ENCODE results near the gene MTREX. TPM values are rescaled to one million over a fixed set of nuclear protein-coding genes. Genes with fewer than 3 reads are reported as not detected.

The MTREX gene
- polyA plus RNA-seq, 2 of the 4 experiments (the other 2 are of a cell fraction), result 74.8 to 99.8 TPM

- Histone ChIP-seq H3K4me2 (no peak overlapping the region), H3K4me3 (no peak overlapping the region), H3K4me1 (peaks cover 12% of the 10 kb centered on the region; the same call in 2 of the 3 replicates), H3K9me3 (no peaks in the 10 kb centered on the region), H3K27ac (no peak overlapping the region)
- ATAC-seq, result no peak
- no peak for DNase-seq (ENCODE audit: low read depth in 1 of 2, low spot score in 1 of 2)
- FAIRE-seq, result no peak
- ChIA-PET POLR2A (no interaction called here), CTCF (interaction anchor here (0.6 kb wide), 1 partner anchor 377 kb away, joined by 6 read pairs; no protein-coding TSS in a partner anchor)
- 77% methylated on average over 1 of the region's 1 CpG for WGBS (ENCODE audit: missing lambda C conversion rate)
- no peak for TF ChIP-seq ESRRA (IDR thresholded peaks at IDR 0.05; ENCODE audit: borderline replicate concordance, low read length)
- no peak for TF ChIP-seq RAD21 (conservative IDR thresholded peaks at IDR 0.05 in 1 of 2, IDR thresholded peaks at IDR 0.05 in 1 of 2)
- no peak for TF ChIP-seq ZFP36 (IDR thresholded peaks at IDR 0.05; ENCODE audit: borderline replicate concordance, partially characterized antibody)
- TF ChIP-seq CHD2 (IDR thresholded peaks at IDR 0.05; ENCODE audit: low read length, partially characterized antibody), result no peak
- no peak for TF ChIP-seq JUNB (IDR thresholded peaks at IDR 0.05)
- TF ChIP-seq GATA3 (IDR thresholded peaks at IDR 0.05; ENCODE audit: borderline replicate concordance), result no peak
- no peak for TF ChIP-seq TFCP2L1 (CRISPR knock-in tag; IDR thresholded peaks at IDR 0.05)
- TF ChIP-seq ZNF302 (CRISPR knock-in tag; IDR thresholded peaks at IDR 0.05), result no peak
- no peak for TF ChIP-seq TP53 (CRISPR knock-in tag; IDR thresholded peaks at IDR 0.05)
- TF ChIP-seq USF2 (IDR thresholded peaks at IDR 0.05), result no peak
- TF ChIP-seq HOXB13 (CRISPR knock-in tag; IDR thresholded peaks at IDR 0.05; ENCODE audit: low read depth), result no peak
- TF ChIP-seq FOSL2 (IDR thresholded peaks at IDR 0.05), result no peak
- no peak for TF ChIP-seq FOSL2 (CRISPR knock-in tag; IDR thresholded peaks at IDR 0.05)
- TF ChIP-seq EHF (CRISPR knock-in tag; IDR thresholded peaks at IDR 0.05), result no peak
Observed at GRCh38 chr5:55377810-55378209, 70.0 kb downstream of the MTREX start.

- Histone ChIP-seq H3K4me2 (no peak overlapping the region), H3K4me1 (peaks cover 12% of the 10 kb centered on the region; the same call in 2 of the 3 replicates), H3K9me3 (no peaks in the 10 kb centered on the region), H3K4me3 (no peak overlapping the region), H3K27ac (no peak overlapping the region)
- FAIRE-seq, result no peak
- DNase-seq (ENCODE audit: low read depth in 1 of 2, low spot score in 1 of 2), result no peak
- POLR2A ChIA-PET, result no interaction called here
- CTCF ChIA-PET, result interaction anchor here (1.1 to 1.5 kb wide), 2 partner anchors 21 to 308 kb away, joined by 3 to 4 read pairs; no protein-coding TSS in a partner anchor
- TF ChIP-seq FOSL2 (IDR thresholded peaks at IDR 0.05) (no peak), FOSL2 (CRISPR knock-in tag; IDR thresholded peaks at IDR 0.05) (no peak), GATA3 (IDR thresholded peaks at IDR 0.05; ENCODE audit: borderline replicate concordance) (no peak), EHMT2 (IDR thresholded peaks at IDR 0.05; ENCODE audit: low read depth) (no peak), JUNB (IDR thresholded peaks at IDR 0.05) (no peak), CHD4 (IDR thresholded peaks at IDR 0.05; ENCODE audit: borderline replicate concordance) (no peak), ATOH8 (CRISPR knock-in tag; IDR thresholded peaks at IDR 0.05; ENCODE audit: low read depth) (no peak), ZNF302 (CRISPR knock-in tag; IDR thresholded peaks at IDR 0.05) (no peak), MAX (IDR thresholded peaks at IDR 0.05) (no peak), RAD21 (conservative IDR thresholded peaks at IDR 0.05 in 1 of 2, IDR thresholded peaks at IDR 0.05 in 1 of 2) (no peak), RCOR1 (IDR thresholded peaks at IDR 0.05; ENCODE audit: low read depth, low read length) (no peak), FOXS1 (CRISPR knock-in tag; IDR thresholded peaks at IDR 0.05) (no peak), ZSCAN20 (CRISPR knock-in tag; IDR thresholded peaks at IDR 0.05) (no peak), EP300 (IDR thresholded peaks at IDR 0.05) (no peak)
- ATAC-seq, result no peak
Observed at GRCh38 chr5:55383254-55383653, 75.5 kb downstream of the MTREX start.

GRCh38 chr5:55384072-55384471 is 76.3 kb downstream of the MTREX start:
- no peak for DNase-seq (ENCODE audit: low read depth in 1 of 2, low spot score in 1 of 2)
- CTCF ChIA-PET, result no interaction called here
- no peak for FAIRE-seq

More at GRCh38 chr5:55384072-55384471, 76.3 kb downstream of the MTREX start:
- ATAC-seq, result no peak
- Histone ChIP-seq H3K4me1 (peaks cover 12% of the 10 kb centered on the region; the same call in 2 of the 3 replicates), H3K9me3 (no peaks in the 10 kb centered on the region), H3K27ac (no peak overlapping the region), H3K4me3 (no peak overlapping the region), H3K4me2 (no peak overlapping the region)
- POLR2A ChIA-PET, result no interaction called here
- 94% methylated on average over 2 of the region's 2 CpGs for WGBS (ENCODE audit: missing lambda C conversion rate)
- TF ChIP-seq CHD2 (IDR thresholded peaks at IDR 0.05; ENCODE audit: low read length, partially characterized antibody) (no peak), CEBPB (IDR thresholded peaks at IDR 0.05) (peak in 1 of 2 experiments; percentile 41; a peak in 1 of 4 replicates)
